ENCODE results near the gene VAV2.

- TF ChIP-seq POLR2A (IDR thresholded peaks at IDR 0.05) (no peak), CTCF (IDR thresholded peaks at IDR 0.05) (no peak)
Observed at GRCh38 chr9:133963166-133963565, 29.0 kb downstream of the VAV2 start.

Measured in uterus (tissue), 2 donors.